ENCODE results near the gene PDCD7.

The PDCD7 gene

DNA sequence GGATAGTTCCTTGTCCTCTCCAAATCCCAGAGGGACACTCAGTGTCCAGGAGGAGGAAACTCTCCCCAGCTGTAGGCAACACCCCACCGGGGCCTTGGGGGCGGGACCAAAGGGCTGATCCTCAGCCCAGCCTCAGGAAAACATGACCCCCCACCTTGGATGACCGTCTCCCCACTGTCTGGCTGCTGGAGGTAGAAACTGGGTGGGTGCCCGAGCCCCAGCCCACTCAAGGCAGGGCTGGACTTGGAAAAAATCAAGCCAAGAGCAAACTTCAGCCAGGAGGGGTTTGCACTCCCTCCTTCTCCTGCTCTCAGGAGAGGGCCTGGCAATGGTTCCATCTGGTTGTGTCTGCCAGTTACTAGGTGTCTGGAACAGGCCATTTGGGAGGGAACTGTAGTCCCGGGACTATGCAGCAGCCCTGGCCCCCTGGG is 62.2 kb downstream of the PDCD7 start:
- no peak overlapping the region for H3K4me3 ChIP-seq (ENCODE audit: low read depth, low read length)
- H3K9me3 ChIP-seq (ENCODE audit: severe bottlenecking): no peaks in the 10 kb centered on the region
- no peak overlapping the region for H3K27ac ChIP-seq
- TF ChIP-seq CTCF (IDR thresholded peaks at IDR 0.05; ENCODE audit: low read depth, low read length): no peak
- DNase-seq: no peak
- no peaks in the 10 kb centered on the region for H3K27me3 ChIP-seq (ENCODE audit: insufficient read depth, low read depth, severe bottlenecking)
- H3K36me3 ChIP-seq: no peaks in the 10 kb centered on the region

DNA sequence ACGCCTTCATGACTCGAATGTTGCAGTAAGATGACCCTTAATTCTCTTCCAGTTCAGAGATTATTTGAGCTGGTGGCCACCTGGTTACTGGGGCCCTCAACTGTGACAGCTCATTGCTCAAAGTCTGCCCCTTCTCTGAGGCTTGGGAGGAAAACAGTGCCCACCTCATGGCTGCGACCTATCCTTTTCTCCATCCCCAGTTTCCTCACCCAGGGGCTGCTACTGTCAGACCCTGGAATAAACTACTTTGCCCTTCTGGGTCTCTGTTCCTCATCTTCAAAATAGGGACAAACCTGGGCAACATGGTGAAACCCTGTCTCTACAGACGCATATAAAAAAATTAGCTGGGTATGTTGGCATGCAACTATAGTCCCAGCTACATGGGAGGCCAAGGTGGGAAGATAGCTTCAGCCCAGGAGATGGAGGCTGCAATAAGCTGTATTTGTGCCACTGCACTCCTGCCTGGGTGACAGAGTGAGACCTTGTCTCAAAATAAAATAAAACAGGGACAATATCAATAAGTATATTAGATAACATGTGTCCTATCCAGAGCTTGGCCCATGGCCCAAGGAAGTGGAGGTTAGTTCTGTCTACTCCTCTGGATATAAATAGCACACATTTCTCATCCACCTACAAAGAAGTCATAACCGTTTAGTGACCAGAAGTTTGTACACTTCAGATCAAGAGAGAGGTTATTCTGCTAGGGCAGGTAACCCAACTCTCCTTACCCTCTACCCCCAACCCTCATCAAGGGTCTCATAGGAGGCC is 63.6 kb downstream of the PDCD7 start:
- no peak for TF ChIP-seq CTCF (IDR thresholded peaks at IDR 0.05; ENCODE audit: low read depth, low read length)
- Histone ChIP-seq H3K27ac (no peak overlapping the region), H3K36me3 (no peaks in the 10 kb centered on the region), H3K27me3 (ENCODE audit: insufficient read depth, low read depth, severe bottlenecking) (no peaks in the 10 kb centered on the region), H3K9me3 (ENCODE audit: severe bottlenecking) (no peaks in the 10 kb centered on the region), H3K4me3 (ENCODE audit: low read depth, low read length) (no peak overlapping the region)
- no peak for DNase-seq

DNA sequence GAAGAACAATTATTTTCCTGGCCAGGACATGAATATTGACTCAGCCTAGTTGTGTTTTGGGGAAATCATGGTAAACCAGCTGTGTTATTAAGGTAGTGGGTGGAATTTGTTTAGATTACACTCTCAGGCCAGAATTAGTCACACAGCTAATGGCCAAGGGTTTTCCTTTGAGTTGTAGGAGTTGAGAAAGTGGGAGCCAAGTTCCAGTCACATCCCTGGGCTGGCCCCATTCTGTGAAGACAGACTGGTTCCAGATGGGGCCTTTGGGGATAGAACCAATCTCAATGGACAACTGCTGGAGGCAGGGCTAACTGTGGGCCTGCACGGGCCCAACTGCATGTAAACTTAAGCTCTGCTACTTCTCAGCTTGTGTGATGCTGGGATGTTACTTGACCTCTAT is 64.4 kb downstream of the PDCD7 start:
- Histone ChIP-seq H3K36me3 (no peaks in the 10 kb centered on the region), H3K27me3 (ENCODE audit: insufficient read depth, low read depth, severe bottlenecking) (no peaks in the 10 kb centered on the region), H3K27ac (no peak overlapping the region), H3K4me3 (ENCODE audit: low read depth, low read length) (no peak overlapping the region), H3K9me3 (ENCODE audit: severe bottlenecking) (no peaks in the 10 kb centered on the region)
- no peak for DNase-seq
- no peak for TF ChIP-seq CTCF (IDR thresholded peaks at IDR 0.05; ENCODE audit: low read depth, low read length)

- no peaks in the 10 kb centered on the region for H3K9me3 ChIP-seq (ENCODE audit: severe bottlenecking)
- no peak for DNase-seq
- H3K4me3 ChIP-seq (ENCODE audit: low read depth, low read length): no peak overlapping the region
- no peaks in the 10 kb centered on the region for H3K36me3 ChIP-seq
- no peak overlapping the region for H3K27ac ChIP-seq
- no peak for TF ChIP-seq CTCF (IDR thresholded peaks at IDR 0.05; ENCODE audit: low read depth, low read length)
- no peaks in the 10 kb centered on the region for H3K27me3 ChIP-seq (ENCODE audit: insufficient read depth, low read depth, severe bottlenecking)
Observed at GRCh38 chr15:65068403-65068788, 65.2 kb downstream of the PDCD7 start.

- H3K9me3 ChIP-seq (ENCODE audit: severe bottlenecking): no peaks in the 10 kb centered on the region
- DNase-seq: no peak
- TF ChIP-seq CTCF (IDR thresholded peaks at IDR 0.05; ENCODE audit: low read depth, low read length): no peak
- H3K36me3 ChIP-seq: no peaks in the 10 kb centered on the region
- no peaks in the 10 kb centered on the region for H3K27me3 ChIP-seq (ENCODE audit: insufficient read depth, low read depth, severe bottlenecking)
- H3K4me3 ChIP-seq (ENCODE audit: low read depth, low read length): no peak within 1 kb of the TSS
- no peak within 1 kb of the TSS for H3K27ac ChIP-seq
Observed at GRCh38 chr15:65067645-65068402, 65.8 kb downstream of the PDCD7 start, which contains the start of gene RASL12. Gene RASL12, minus strand, starts transcription at chr15:65067991. Its CDS starts 156 bp downstream, at chr15:65067835.

Measured in WERI-Rb-1 (cell line).